Activated CD8-positive, alpha-beta memory T cell treated with anti-CD3 and anti-CD28 coated beads for 36 hours (primary cell): Measurements from ENCODE around the gene APOO. TPM values are rescaled to one million over a fixed set of nuclear protein-coding genes. Genes with fewer than 3 reads are reported as not detected.

Source experiments
- CTCF ChIA-PET: fragments of 350-600 bp; sonication (Branson Sonifier 250); formaldehyde crosslinking; loops from one replicate; lab custom pipeline; 2021; ENCODE audit warnings: antibody characterized with exemption; lab: Charles Lee
- POLR2A ChIA-PET: fragments of 350-600 bp; sonication (Branson Sonifier 250); formaldehyde crosslinking; loops from one replicate; lab custom pipeline; 2021; ENCODE audit warnings: antibody characterized with exemption; lab: Charles Lee
- total RNA-seq, 2 experiments: library from RNA; stranded (reverse); gene quantifications; one replicate each; pipeline ENCODE4 v1.2.3, GENCODE V29; 2021

Gene APOO
- total RNA-seq, 2 experiments from 2014 or later, result 40.0 to 40.4 TPM

GRCh38 chrX:23799469-23800065 is 108.2 kb downstream of the APOO start:
- POLR2A ChIA-PET, result no interaction called here
- CTCF ChIA-PET, result no interaction called here

- POLR2A ChIA-PET, result no interaction called here
- CTCF ChIA-PET, result interaction anchor here (0.7 kb wide), 1 partner anchor 460 kb away, joined by 3 read pairs; no protein-coding TSS in a partner anchor
Measured at GRCh38 chrX:23797371-23798128, 110.2 kb downstream of the APOO start.

- ChIA-PET POLR2A (no interaction called here), CTCF (interaction anchor here (0.9 kb wide), 1 partner anchor 13 kb away, joined by 3 read pairs; no protein-coding TSS in a partner anchor)
Measured at GRCh38 chrX:23795221-23795620, 112.5 kb downstream of the APOO start.

- ChIA-PET CTCF (no interaction called here), POLR2A (no interaction called here)
Measured at GRCh38 chrX:23792861-23793553, 114.7 kb downstream of the APOO start.

- POLR2A ChIA-PET, result interaction anchor here (0.7 kb wide), 1 partner anchor 117 kb away, joined by 3 read pairs; no protein-coding TSS in a partner anchor
- CTCF ChIA-PET, result no interaction called here
Measured at GRCh38 chrX:23790155-23790497, 117.6 kb downstream of the APOO start.

- POLR2A ChIA-PET, result interaction anchor here (0.7 kb wide), 1 partner anchor 118 kb away, joined by 3 read pairs; no protein-coding TSS in a partner anchor
Measured at GRCh38 chrX:23789386-23790154, 118.2 kb downstream of the APOO start.

GRCh38 chrX:23788946-23789345 is 118.8 kb downstream of the APOO start:
- ChIA-PET CTCF (interaction anchor here (0.6 kb wide), 1 partner anchor 168 kb away, joined by 3 read pairs; no protein-coding TSS in a partner anchor), POLR2A (no interaction called here)

More at GRCh38 chrX:23789386-23790154, 118.2 kb downstream of the APOO start:
- CTCF ChIA-PET, result no interaction called here

- ChIA-PET CTCF (interaction anchor here (0.6 kb wide), 1 partner anchor 168 kb away, joined by 3 read pairs; no protein-coding TSS in a partner anchor), POLR2A (interaction anchor here (0.6 kb wide), 1 partner anchor 43 kb away, joined by 7 read pairs; no protein-coding TSS in a partner anchor)
Measured at GRCh38 chrX:23788521-23788920, 119.2 kb downstream of the APOO start.

- POLR2A ChIA-PET, result interaction anchor here (0.5 to 0.6 kb wide), 2 partner anchors 17 to 42 kb away, joined by 4 to 7 read pairs; no protein-coding TSS in a partner anchor
- CTCF ChIA-PET, result interaction anchor here (0.9 kb wide), 1 partner anchor 121 kb away, joined by 3 read pairs; no protein-coding TSS in a partner anchor
Measured at GRCh38 chrX:23787745-23788118, 120.0 kb downstream of the APOO start.

- CTCF ChIA-PET, result no interaction called here
- POLR2A ChIA-PET, result interaction anchor here (0.6 kb wide), 1 partner anchor 167 kb away, joined by 3 read pairs; no protein-coding TSS in a partner anchor
Measured at GRCh38 chrX:23786268-23786815, 121.4 kb downstream of the APOO start.

- CTCF ChIA-PET, result interaction anchor here (3.7 kb wide), 1 partner anchor 117 kb away, joined by 19 read pairs; no protein-coding TSS in a partner anchor
- POLR2A ChIA-PET, result no interaction called here
Measured at GRCh38 chrX:23785580-23785979, 122.2 kb downstream of the APOO start.

GRCh38 chrX:23784470-23785331 is 123.0 kb downstream of the APOO start:
- CTCF ChIA-PET, result interaction anchor here (3.7 kb wide), 1 partner anchor 117 kb away, joined by 19 read pairs; no protein-coding TSS in a partner anchor

GRCh38 chrX:23783589-23784469 is 123.9 kb downstream of the APOO start:
- ChIA-PET CTCF (interaction anchor here (0.6 to 3.7 kb wide), 3 partner anchors 8 to 121 kb away, joined by 3 to 19 read pairs (median 3); no protein-coding TSS in a partner anchor), POLR2A (interaction anchor here (1.0 to 1.2 kb wide), 4 partner anchors 116 to 270 kb away, joined by 3 to 4 read pairs (median 3); no protein-coding TSS in a partner anchor)

More at GRCh38 chrX:23784470-23785331, 123.0 kb downstream of the APOO start:
- POLR2A ChIA-PET, result no interaction called here
